ENCODE measurements around the gene ARL4C.

- TF ChIP-seq CTCF (conservative IDR thresholded peaks at IDR 0.05; ENCODE audit: low read length) (no peak), EZH2phosphoT487 (IDR thresholded peaks at IDR 0.05; ENCODE audit: borderline replicate concordance, low read depth, low read length) (no peak)
Measured at GRCh38 chr2:234537929-234538328, 41.0 kb upstream of the ARL4C start.
